Measurements from ENCODE around the gene PLCH2.

PLCH2 gene

GRCh38 chr1:2431103-2431502, 45.0 kb upstream of the PLCH2 start:
- H3K36me3 ChIP-seq (ENCODE audit: low read length) = no peaks in the 10 kb centered on the region
- H3K27ac ChIP-seq (ENCODE audit: low read depth, low read length) = no peak overlapping the region
- no peak overlapping the region for H3K9ac ChIP-seq (ENCODE audit: low read length)
- H3F3A ChIP-seq (ENCODE audit: insufficient read depth) = no peaks in the 10 kb centered on the region
- TF ChIP-seq CTCF (IDR thresholded peaks at IDR 0.05; ENCODE audit: insufficient read depth, low read length, poor library complexity, severe bottlenecking) = no peak
- no peak overlapping the region for H2AFZ ChIP-seq (ENCODE audit: low read depth, low read length, severe bottlenecking)
- no peaks in the 10 kb centered on the region for H3K9me2 ChIP-seq (replicated peaks; ENCODE audit: insufficient read depth, low read length)
- no peak overlapping the region for H3K4me3 ChIP-seq (ENCODE audit: insufficient read depth, low read length, poor library complexity, severe bottlenecking)
- H3K79me2 ChIP-seq (ENCODE audit: insufficient read depth, low read length) = no peaks in the 10 kb centered on the region
- no peaks in the 10 kb centered on the region for H4K20me1 ChIP-seq (ENCODE audit: low read depth, low read length)
- no peaks in the 10 kb centered on the region for H3K9me3 ChIP-seq (ENCODE audit: insufficient read depth, low read length)
- H3K4me2 ChIP-seq (ENCODE audit: low read depth, low read length, poor library complexity, severe bottlenecking) = no peak overlapping the region
- no peaks in the 10 kb centered on the region for H3K27me3 ChIP-seq (ENCODE audit: low read length)

- Histone ChIP-seq H3K79me2 (ENCODE audit: insufficient read depth, low read length) (no peaks in the 10 kb centered on the region), H3K9ac (ENCODE audit: low read length) (no peak overlapping the region), H3F3A (ENCODE audit: insufficient read depth) (no peaks in the 10 kb centered on the region), H3K36me3 (ENCODE audit: low read length) (no peaks in the 10 kb centered on the region), H3K9me2 (replicated peaks; ENCODE audit: insufficient read depth, low read length) (no peaks in the 10 kb centered on the region), H3K27me3 (ENCODE audit: low read length) (no peaks in the 10 kb centered on the region), H3K9me3 (ENCODE audit: insufficient read depth, low read length) (no peaks in the 10 kb centered on the region), H3K27ac (ENCODE audit: low read depth, low read length) (no peak overlapping the region), H3K4me3 (ENCODE audit: insufficient read depth, low read length, poor library complexity, severe bottlenecking) (no peak overlapping the region), H3K4me2 (ENCODE audit: low read depth, low read length, poor library complexity, severe bottlenecking) (no peak overlapping the region), H4K20me1 (ENCODE audit: low read depth, low read length) (no peaks in the 10 kb centered on the region), H2AFZ (ENCODE audit: low read depth, low read length, severe bottlenecking) (no peak overlapping the region)
- TF ChIP-seq EZH2phosphoT487 (conservative IDR thresholded peaks at IDR 0.05; ENCODE audit: low read length) = no peak
- no peak for TF ChIP-seq CTCF (IDR thresholded peaks at IDR 0.05; ENCODE audit: insufficient read depth, low read length, poor library complexity, severe bottlenecking)
These were observed 44.6 kb upstream of the PLCH2 start for GRCh38 chr1:2431518-2431917.

GRCh38 chr1:2432441-2432844, 43.6 kb upstream of the PLCH2 start:
- Histone ChIP-seq H2AFZ (ENCODE audit: low read depth, low read length, severe bottlenecking) (no peak overlapping the region), H3K36me3 (ENCODE audit: low read length) (no peaks in the 10 kb centered on the region), H3K4me3 (ENCODE audit: insufficient read depth, low read length, poor library complexity, severe bottlenecking) (no peak overlapping the region), H3K27ac (ENCODE audit: low read depth, low read length) (no peak overlapping the region), H3K9me3 (ENCODE audit: insufficient read depth, low read length) (no peaks in the 10 kb centered on the region), H3F3A (ENCODE audit: insufficient read depth) (no peaks in the 10 kb centered on the region), H3K79me2 (ENCODE audit: insufficient read depth, low read length) (no peaks in the 10 kb centered on the region), H3K4me2 (ENCODE audit: low read depth, low read length, poor library complexity, severe bottlenecking) (no peak overlapping the region), H3K9me2 (replicated peaks; ENCODE audit: insufficient read depth, low read length) (no peaks in the 10 kb centered on the region), H3K9ac (ENCODE audit: low read length) (no peak overlapping the region), H3K27me3 (ENCODE audit: low read length) (no peaks in the 10 kb centered on the region), H4K20me1 (ENCODE audit: low read depth, low read length) (no peaks in the 10 kb centered on the region)
- no peak for TF ChIP-seq CTCF (IDR thresholded peaks at IDR 0.05; ENCODE audit: insufficient read depth, low read length, poor library complexity, severe bottlenecking)
- no peak for TF ChIP-seq EZH2phosphoT487 (conservative IDR thresholded peaks at IDR 0.05; ENCODE audit: low read length)

- H3K9me3 ChIP-seq (ENCODE audit: insufficient read depth, low read length) = no peaks in the 10 kb centered on the region
- H3K36me3 ChIP-seq (ENCODE audit: low read length) = no peaks in the 10 kb centered on the region
- TF ChIP-seq CTCF (IDR thresholded peaks at IDR 0.05; ENCODE audit: insufficient read depth, low read length, poor library complexity, severe bottlenecking) (no peak), EZH2phosphoT487 (conservative IDR thresholded peaks at IDR 0.05; ENCODE audit: low read length) (no peak)
- H3K4me2 ChIP-seq (ENCODE audit: low read depth, low read length, poor library complexity, severe bottlenecking) = no peak overlapping the region
- H3K9me2 ChIP-seq (replicated peaks; ENCODE audit: insufficient read depth, low read length) = no peaks in the 10 kb centered on the region
- H3F3A ChIP-seq (ENCODE audit: insufficient read depth) = no peaks in the 10 kb centered on the region
- H4K20me1 ChIP-seq (ENCODE audit: low read depth, low read length) = no peaks in the 10 kb centered on the region
- no peak overlapping the region for H3K9ac ChIP-seq (ENCODE audit: low read length)
- H2AFZ ChIP-seq (ENCODE audit: low read depth, low read length, severe bottlenecking) = no peak overlapping the region
- H3K4me3 ChIP-seq (ENCODE audit: insufficient read depth, low read length, poor library complexity, severe bottlenecking) = no peak overlapping the region
- H3K79me2 ChIP-seq (ENCODE audit: insufficient read depth, low read length) = no peaks in the 10 kb centered on the region
- no peaks in the 10 kb centered on the region for H3K27me3 ChIP-seq (ENCODE audit: low read length)
- H3K27ac ChIP-seq (ENCODE audit: low read depth, low read length) = no peak overlapping the region
These were observed 42.9 kb upstream of the PLCH2 start for GRCh38 chr1:2433196-2433595.
